Stimulated activated naive CD4-positive, alpha-beta T cell (primary cell): ENCODE results near the gene NLGN1.
"Not testable (repeated sequence)": the region's sequence is repeated elsewhere in the genome, so short reads cannot be mapped to it uniquely, and the experiment has no call there.

Experiments used
- DNase-seq, 6 experiments: peaks; one replicate each; lab custom pipeline; 2025; lab: John Stamatoyannopoulos, UW

Gene NLGN1

DNA sequence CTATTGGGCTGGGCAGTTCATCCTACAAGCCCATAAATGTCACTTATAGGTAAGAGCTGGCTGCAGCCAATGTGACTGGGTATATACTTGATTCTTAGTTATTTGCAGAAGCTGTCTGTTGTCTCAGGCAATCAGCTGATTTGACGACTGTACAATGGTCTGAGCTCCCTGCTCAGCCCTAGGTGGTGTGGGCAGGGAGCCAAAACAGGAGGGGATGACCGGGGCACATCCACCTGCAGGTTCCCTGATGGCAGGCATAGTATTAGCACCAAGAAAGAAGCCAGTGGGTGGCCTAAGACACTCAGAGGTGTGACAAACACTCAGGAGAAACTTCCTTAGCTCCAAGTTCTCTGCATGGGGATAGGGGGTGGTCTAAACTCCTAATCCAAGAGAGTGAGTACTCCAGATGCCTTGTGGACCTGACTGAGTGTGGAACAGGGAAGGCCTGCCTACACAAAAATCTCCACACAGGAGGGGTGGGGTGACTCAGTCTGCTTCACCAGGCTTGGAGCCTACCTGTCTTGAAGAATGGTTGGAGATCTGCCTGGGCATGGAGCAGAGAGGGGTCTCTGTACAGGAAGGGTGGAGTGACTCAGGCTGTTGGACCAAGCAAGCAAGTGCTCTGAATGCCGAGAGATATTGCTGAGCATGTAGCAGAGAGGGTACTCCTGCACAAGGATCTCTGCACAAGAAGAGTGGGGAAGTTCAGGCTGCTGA lies 771.2 kb downstream of the NLGN1 start:
- DNase-seq, result no peak

DNA sequence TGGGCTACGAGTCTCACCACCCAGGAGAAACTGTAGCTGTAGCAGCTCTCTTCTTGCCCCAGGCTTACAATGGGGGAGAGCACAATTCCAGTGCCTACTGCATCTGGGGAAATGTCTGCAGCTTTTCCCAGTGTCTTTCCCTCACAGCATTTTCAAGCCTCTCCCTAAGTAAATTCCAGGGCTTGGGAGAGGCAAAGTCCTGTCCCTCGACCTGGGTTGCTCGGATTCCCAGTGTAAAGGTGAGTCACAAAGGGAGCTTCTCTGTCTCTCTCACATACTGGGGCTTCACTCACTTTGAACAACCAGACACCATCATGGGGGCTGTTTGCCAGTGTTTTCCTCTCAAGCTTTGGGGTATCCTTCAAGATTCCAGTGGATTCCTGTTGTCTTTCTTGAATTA lies 772.2 kb downstream of the NLGN1 start:
- no peak for DNase-seq

- DNase-seq, result no peak
These were observed 772.7 kb downstream of the NLGN1 start for GRCh38 chr3:174170248-174170647.

- no peak for DNase-seq
These were observed 788.9 kb downstream of the NLGN1 start for GRCh38 chr3:174186377-174186989.

- no peak for DNase-seq
These were observed 793.8 kb downstream of the NLGN1 start for GRCh38 chr3:174191380-174191779.

GRCh38 chr3:174191895-174192294 lies 794.4 kb downstream of the NLGN1 start:
- no peak for DNase-seq

DNA sequence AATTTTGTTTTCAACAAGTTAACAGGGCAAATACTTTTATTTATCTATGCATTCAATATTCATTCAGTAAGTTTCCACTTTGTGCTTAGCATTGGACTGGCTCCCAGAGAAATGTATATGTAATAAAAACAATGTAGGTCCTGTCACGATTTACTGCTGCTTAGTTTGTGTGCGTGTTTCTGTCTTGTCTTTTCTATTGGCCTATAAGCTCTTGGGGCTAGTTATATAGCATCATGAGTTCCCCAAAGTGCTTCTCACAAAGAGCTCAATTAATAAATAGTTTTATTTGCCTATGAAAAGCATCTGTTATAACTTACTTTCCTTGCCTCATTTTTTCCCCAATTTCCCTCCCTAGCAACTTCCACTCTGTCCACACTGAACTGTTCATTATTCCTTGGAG lies 794.9 kb downstream of the NLGN1 start:
- DNase-seq, result no peak

GRCh38 chr3:174193604-174194003 lies 796.1 kb downstream of the NLGN1 start:
- no peak for DNase-seq

GRCh38 chr3:174197416-174197815 lies 799.9 kb downstream of the NLGN1 start:
- no peak for DNase-seq

DNA sequence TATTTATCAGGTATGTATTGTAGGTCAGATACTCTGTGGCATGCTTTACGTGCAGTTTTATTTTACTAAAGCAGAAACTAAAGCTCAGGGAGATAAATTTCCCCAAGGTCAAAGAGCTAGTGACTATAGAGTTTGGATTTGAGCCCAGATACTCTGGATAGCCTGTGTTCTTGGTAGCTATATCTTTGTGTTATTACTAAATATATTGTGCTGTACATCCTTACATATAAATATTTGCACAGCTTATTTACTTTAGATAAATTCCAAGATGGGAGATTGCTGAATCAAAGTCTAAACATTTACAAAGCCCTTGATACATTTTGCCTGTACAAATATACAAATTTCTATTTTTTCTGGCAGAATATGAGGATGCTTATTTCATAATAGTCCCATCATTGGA lies 800.7 kb downstream of the NLGN1 start:
- no peak for DNase-seq

DNA sequence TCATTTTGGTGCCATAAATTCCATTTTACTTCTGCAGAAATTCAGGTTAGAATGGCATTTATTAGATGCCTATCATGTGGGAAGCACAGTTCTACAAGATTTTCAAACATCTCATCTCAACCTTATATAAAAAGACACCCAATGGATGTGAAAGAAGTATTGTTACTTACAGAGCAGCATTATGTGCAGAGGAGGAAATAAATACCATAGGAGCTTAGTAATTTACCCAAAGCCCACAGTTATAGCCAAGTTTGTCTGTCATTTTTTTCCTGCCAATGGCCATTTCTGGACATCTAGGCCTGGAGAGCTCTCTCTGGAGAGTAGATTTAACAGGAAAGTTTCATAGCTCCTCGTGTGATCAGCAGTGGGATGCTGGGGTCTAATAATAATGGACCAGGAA lies 802.2 kb downstream of the NLGN1 start:
- DNase-seq, result no peak

DNA sequence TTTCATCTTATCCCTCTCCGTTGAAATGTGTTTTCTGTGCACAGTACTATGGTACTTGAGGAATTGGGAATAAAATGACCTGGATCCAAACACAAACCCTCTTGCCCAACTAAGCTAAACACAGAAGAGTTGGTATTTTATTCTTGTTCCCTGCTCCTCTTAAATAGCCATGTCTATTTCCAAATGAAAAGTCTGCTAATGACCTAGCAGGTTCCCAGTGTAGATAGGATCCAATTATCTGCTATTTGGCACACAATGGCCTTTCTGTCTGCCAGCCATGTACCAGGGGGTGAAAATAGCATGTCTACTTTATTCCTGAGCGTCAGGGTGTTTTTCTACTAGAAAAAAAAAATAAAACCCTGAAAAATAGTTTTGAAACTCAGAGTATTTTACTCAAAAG lies 804.6 kb downstream of the NLGN1 start:
- no peak for DNase-seq

GRCh38 chr3:174202561-174202960 lies 805.0 kb downstream of the NLGN1 start:
- DNase-seq, result no peak

- DNase-seq, result no peak
These were observed 807.2 kb downstream of the NLGN1 start for GRCh38 chr3:174204765-174205164.

- no peak for DNase-seq
These were observed 809.2 kb downstream of the NLGN1 start for GRCh38 chr3:174206607-174207192.

DNA sequence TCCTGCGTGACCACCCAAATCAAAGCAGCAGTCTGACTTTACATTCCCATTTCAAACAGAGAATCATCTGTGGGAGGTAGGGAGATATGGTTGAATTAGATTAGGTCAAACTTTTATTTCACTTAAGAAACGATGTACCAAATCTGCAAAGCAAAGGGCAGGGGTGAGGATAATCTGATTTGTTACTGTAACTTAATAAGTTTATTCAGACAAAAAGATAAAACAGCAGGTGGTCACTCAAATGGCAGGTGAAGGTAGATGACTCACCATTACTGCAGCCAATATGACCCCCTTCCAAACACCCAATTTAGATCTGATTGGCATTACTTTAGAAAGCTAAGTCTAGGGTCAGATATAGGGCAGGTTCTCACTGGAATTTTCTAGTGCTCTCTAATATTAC lies 810.6 kb downstream of the NLGN1 start:
- no peak for DNase-seq

- DNase-seq, result not testable (repeated sequence)
These were observed 814.4 kb downstream of the NLGN1 start for GRCh38 chr3:174211896-174212295.

- DNase-seq, result no peak
These were observed 817.9 kb downstream of the NLGN1 start for GRCh38 chr3:174215456-174215855.

- no peak for DNase-seq
These were observed 818.5 kb downstream of the NLGN1 start for GRCh38 chr3:174216019-174216418.

- peak in 1 of 6 experiments; percentile 19 for DNase-seq
These were observed 819.6 kb downstream of the NLGN1 start for GRCh38 chr3:174216946-174217718.

- DNase-seq, result no peak
These were observed 820.5 kb downstream of the NLGN1 start for GRCh38 chr3:174218016-174218415.

DNA sequence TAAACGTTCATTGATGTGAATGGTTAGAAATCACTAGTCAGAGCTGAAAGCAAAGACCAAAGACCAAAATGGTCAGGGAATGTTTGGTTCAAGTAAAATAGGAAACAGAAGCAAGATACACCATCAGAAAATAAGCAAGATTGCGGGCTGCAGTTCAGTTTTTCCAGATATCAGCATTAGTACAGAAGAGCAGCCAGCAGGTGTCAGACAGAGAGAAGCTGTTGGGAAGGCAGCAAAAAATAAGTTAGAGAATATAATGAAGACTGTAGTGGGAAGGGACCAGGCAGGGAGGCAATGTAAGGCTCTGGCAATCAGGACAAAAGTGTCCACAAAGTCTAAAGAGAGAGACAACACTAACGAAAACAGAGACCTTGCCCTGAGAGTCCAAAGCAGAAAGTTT lies 822.2 kb downstream of the NLGN1 start:
- DNase-seq, result no peak
